ENCODE measurements around the gene SUN2. TPM values are rescaled to one million over a fixed set of nuclear protein-coding genes. Genes with fewer than 3 reads are reported as not detected.

The SUN2 gene
- total and polyA plus RNA-seq, 2 of the 13 experiments (the other 11 are each of a cell fraction or from before 2014, with no cell fraction given): 45.6 to 56.6 TPM

GRCh38 chr22:38739300-38740055, 16.3 kb downstream of the SUN2 start:
- peaks cover 49 to 79% of the 10 kb centered on the region in 2 experiments for H3K36me3 ChIP-seq (replicated peaks in 1 of 2; ENCODE audit: control insufficient read depth in 1 of 2, insufficient read depth in 2 of 2, low read length in 2 of 2)
- ChIA-PET CTCF (ENCODE audit: low intra/inter-chr PET ratio, low total read pairs) (no interaction called here), POLR2A (interaction anchor here (0.6 kb wide), 1 partner anchor 15 kb away, joined by 3 read pairs; no protein-coding TSS in a partner anchor)
- in situ Hi-C loops (cut with HindIII; ENCODE audit: extremely low pct_ligation_motif_present, low pct_unique_long_range_greater_than_20kb): no loop called here
- H2AFZ ChIP-seq (ENCODE audit: low read length): no peak overlapping the region
- H3K27me3 ChIP-seq (ENCODE audit: control insufficient read depth in 1 of 2, insufficient read depth in 2 of 2, low read length in 2 of 2): no peaks in the 10 kb centered on the region; a peak in 1 of 5 replicates
- peaks cover 2% of the 10 kb centered on the region for H3K4me1 ChIP-seq (ENCODE audit: insufficient read depth, low read length)
- DNase-seq (ENCODE audit: low spot score): no peak
- H4K20me1 ChIP-seq (ENCODE audit: insufficient read depth, low read length): no peaks in the 10 kb centered on the region
- H3K4me2 ChIP-seq (ENCODE audit: low read depth, low read length): no peak overlapping the region
- 0 out of 4 replicates have a peak, but pooled peaks of 1 of the 2 experiments have one; percentile 38 for TF ChIP-seq POLR2A (IDR thresholded peaks at IDR 0.05; ENCODE audit: insufficient read depth in 1 of 2, low read depth in 2 of 2, low read length in 2 of 2)
- 0 out of 2 replicates have a peak, but pooled peaks have one; percentile 66 for TF ChIP-seq HNRNPL (IDR thresholded peaks at IDR 0.05; ENCODE audit: low read depth, low read length)
- peak; percentile 3; the same call in 1 of the 2 replicates for TF ChIP-seq POLR2AphosphoS2 (IDR thresholded peaks at IDR 0.05; ENCODE audit: low read depth, low read length)
- no peak for TF ChIP-seq BRD4 (CRISPR knock-in tag; IDR thresholded peaks at IDR 0.05)
- no peak for TF ChIP-seq CBX5 (CRISPR knock-in tag; IDR thresholded peaks at IDR 0.05; ENCODE audit: borderline replicate concordance)
- peak; percentile 63 for TF ChIP-seq AGO1 (IDR thresholded peaks at IDR 0.05; ENCODE audit: low read depth, low read length, poor library complexity, severe bottlenecking)
- 0 out of 2 replicates have a peak, but pooled peaks have one; percentile 20 for TF ChIP-seq RBFOX2 (IDR thresholded peaks at IDR 0.05; ENCODE audit: low read depth, low read length)
- TF ChIP-seq AGO2 (optimal IDR thresholded peaks at IDR 0.05; ENCODE audit: low read depth, low read length): peak; percentile 12
- no peaks in the 10 kb centered on the region for H3K79me2 ChIP-seq (ENCODE audit: insufficient read depth, low read length)
- H3K27ac ChIP-seq (ENCODE audit: extremely low read length, insufficient read depth, low read length): no peak overlapping the region
- H3K9me3 ChIP-seq (ENCODE audit: low read length): no peaks in the 10 kb centered on the region
- H3K4me3 ChIP-seq (replicated peaks in 1 of 3; ENCODE audit: insufficient read depth in 1 of 3, low read depth in 2 of 3, low read length in 3 of 3): no peak overlapping the region
- no peak for ATAC-seq
- FAIRE-seq: no peak
- no TSS peak for BruUV-seq (replicated peaks)
- H3K9ac ChIP-seq (ENCODE audit: insufficient read depth, low read depth, low read length): no peak overlapping the region
- intact Hi-C loops (cut with micrococcal nuclease; ENCODE audit: unreplicated experiment): no loop called here
- 92% methylated on average over 9 of the region's 20 CpGs for WGBS (ENCODE audit: low lambda C conversion rate)

All from HepG2 (cell line).